ENCODE results near the gene NUFIP1.

The NUFIP1 gene

GRCh38 chr13:44908712-44909111 is 80.6 kb downstream of the NUFIP1 start:
- TF ChIP-seq FOXM1 (IDR thresholded peaks at IDR 0.05; ENCODE audit: borderline replicate concordance) (no peak), TARDBP (IDR thresholded peaks at IDR 0.05) (no peak), HDGF (IDR thresholded peaks at IDR 0.05; ENCODE audit: borderline replicate concordance) (no peak), LEF1 (IDR thresholded peaks at IDR 0.05; ENCODE audit: borderline replicate concordance) (no peak), ZNF384 (IDR thresholded peaks at IDR 0.05) (no peak), SP1 (IDR thresholded peaks at IDR 0.05) (no peak), CTBP1 (IDR thresholded peaks at IDR 0.05; ENCODE audit: borderline replicate concordance) (no peak), FOXK2 (IDR thresholded peaks at IDR 0.05) (no peak)

GRCh38 chr13:44908266-44908665 is 81.0 kb downstream of the NUFIP1 start:
- CTCF ChIA-PET: no interaction called here
- no peak for DNase-seq (ENCODE audit: extremely low spot score)
- TF ChIP-seq ARNT (IDR thresholded peaks at IDR 0.05): no peak
- no peak for TF ChIP-seq FOXK2 (IDR thresholded peaks at IDR 0.05)
- TF ChIP-seq FOXA1 (IDR thresholded peaks at IDR 0.05): no peak
- TF ChIP-seq L3MBTL2 (conservative IDR thresholded peaks at IDR 0.05): no peak
- no peak for TF ChIP-seq BHLHE40 (IDR thresholded peaks at IDR 0.05; ENCODE audit: borderline replicate concordance)
- TF ChIP-seq SUZ12 (IDR thresholded peaks at IDR 0.05): no peak
- no peak for TF ChIP-seq HDGF (IDR thresholded peaks at IDR 0.05; ENCODE audit: borderline replicate concordance)
- TF ChIP-seq ELF4 (IDR thresholded peaks at IDR 0.05): no peak
- no peak for TF ChIP-seq FOXM1 (IDR thresholded peaks at IDR 0.05; ENCODE audit: borderline replicate concordance)
- POLR2A ChIA-PET: interaction anchor here (1.4 kb wide), 1 partner anchor 9 kb away, joined by 4 read pairs; no protein-coding TSS in a partner anchor

More at GRCh38 chr13:44908712-44909111, 80.6 kb downstream of the NUFIP1 start:
- no peak for DNase-seq (ENCODE audit: extremely low spot score)
- POLR2A ChIA-PET: interaction anchor here (1.4 kb wide), 1 partner anchor 9 kb away, joined by 4 read pairs; no protein-coding TSS in a partner anchor
- CTCF ChIA-PET: no interaction called here

- ChIA-PET POLR2A (interaction anchor here (0.9 kb wide), 1 partner anchor 8 kb away, joined by 3 read pairs; no protein-coding TSS in a partner anchor), CTCF (interaction anchor here (1.2 kb wide), 1 partner anchor 66 kb away, joined by 3 read pairs; no protein-coding TSS in a partner anchor)
- DNase-seq (ENCODE audit: extremely low spot score): no peak
- no peak for TF ChIP-seq ARNT (IDR thresholded peaks at IDR 0.05)
Observed at GRCh38 chr13:44906713-44907112, 82.6 kb downstream of the NUFIP1 start.

- no peak for DNase-seq (ENCODE audit: extremely low spot score)
- POLR2A ChIA-PET: interaction anchor here (0.9 kb wide), 1 partner anchor 9 kb away, joined by 3 read pairs; no protein-coding TSS in a partner anchor
- CTCF ChIA-PET: interaction anchor here (1.2 kb wide), 1 partner anchor 67 kb away, joined by 3 read pairs; no protein-coding TSS in a partner anchor
- no peak for TF ChIP-seq ZNF384 (IDR thresholded peaks at IDR 0.05)
- no peak for TF ChIP-seq HDGF (IDR thresholded peaks at IDR 0.05; ENCODE audit: borderline replicate concordance)
- TF ChIP-seq BHLHE40 (IDR thresholded peaks at IDR 0.05; ENCODE audit: borderline replicate concordance): no peak
- no peak for TF ChIP-seq SP1 (IDR thresholded peaks at IDR 0.05)
- TF ChIP-seq FOXK2 (IDR thresholded peaks at IDR 0.05): no peak
- no peak for TF ChIP-seq SUZ12 (IDR thresholded peaks at IDR 0.05)
- no peak for TF ChIP-seq ELF4 (IDR thresholded peaks at IDR 0.05)
- no peak for TF ChIP-seq FOXM1 (IDR thresholded peaks at IDR 0.05; ENCODE audit: borderline replicate concordance)
Observed at GRCh38 chr13:44906230-44906629, 83.0 kb downstream of the NUFIP1 start.

- no peak for DNase-seq (ENCODE audit: extremely low spot score)
- CTCF ChIA-PET: no interaction called here
- POLR2A ChIA-PET: no interaction called here
- TF ChIP-seq HDGF (IDR thresholded peaks at IDR 0.05; ENCODE audit: borderline replicate concordance) (no peak), FOXM1 (IDR thresholded peaks at IDR 0.05; ENCODE audit: borderline replicate concordance) (no peak), SUZ12 (IDR thresholded peaks at IDR 0.05) (no peak), TARDBP (IDR thresholded peaks at IDR 0.05) (no peak), ARNT (IDR thresholded peaks at IDR 0.05) (no peak), ELF4 (IDR thresholded peaks at IDR 0.05) (no peak), CTBP1 (IDR thresholded peaks at IDR 0.05; ENCODE audit: borderline replicate concordance) (no peak), NFRKB (IDR thresholded peaks at IDR 0.05) (no peak), SP1 (IDR thresholded peaks at IDR 0.05) (no peak), BHLHE40 (IDR thresholded peaks at IDR 0.05; ENCODE audit: borderline replicate concordance) (no peak), PKNOX1 (IDR thresholded peaks at IDR 0.05) (no peak), FOXA1 (IDR thresholded peaks at IDR 0.05) (no peak)
Observed at GRCh38 chr13:44905556-44905955, 83.7 kb downstream of the NUFIP1 start.

GRCh38 chr13:44904967-44905366 is 84.3 kb downstream of the NUFIP1 start:
- ChIA-PET CTCF (no interaction called here), POLR2A (no interaction called here)
- no peak for DNase-seq (ENCODE audit: extremely low spot score)
- no peak for TF ChIP-seq CTBP1 (IDR thresholded peaks at IDR 0.05; ENCODE audit: borderline replicate concordance)
- TF ChIP-seq FOXK2 (IDR thresholded peaks at IDR 0.05): no peak
- no peak for TF ChIP-seq ELF4 (IDR thresholded peaks at IDR 0.05)
- TF ChIP-seq ARNT (IDR thresholded peaks at IDR 0.05): no peak
- no peak for TF ChIP-seq L3MBTL2 (conservative IDR thresholded peaks at IDR 0.05)
- TF ChIP-seq ZNF384 (IDR thresholded peaks at IDR 0.05): no peak
- TF ChIP-seq HDGF (IDR thresholded peaks at IDR 0.05; ENCODE audit: borderline replicate concordance): no peak
- no peak for TF ChIP-seq NFRKB (IDR thresholded peaks at IDR 0.05)
- no peak for TF ChIP-seq BHLHE40 (IDR thresholded peaks at IDR 0.05; ENCODE audit: borderline replicate concordance)
- TF ChIP-seq PKNOX1 (IDR thresholded peaks at IDR 0.05): no peak
- no peak for TF ChIP-seq FOXM1 (IDR thresholded peaks at IDR 0.05; ENCODE audit: borderline replicate concordance)
- TF ChIP-seq FOXA1 (IDR thresholded peaks at IDR 0.05): no peak
- no peak for TF ChIP-seq SUZ12 (IDR thresholded peaks at IDR 0.05)
- TF ChIP-seq LEF1 (IDR thresholded peaks at IDR 0.05; ENCODE audit: borderline replicate concordance): no peak

- CTCF ChIA-PET: no interaction called here
- no peak for DNase-seq (ENCODE audit: extremely low spot score)
- POLR2A ChIA-PET: no interaction called here
- TF ChIP-seq L3MBTL2 (conservative IDR thresholded peaks at IDR 0.05): no peak
- no peak for TF ChIP-seq PKNOX1 (IDR thresholded peaks at IDR 0.05)
- TF ChIP-seq LEF1 (IDR thresholded peaks at IDR 0.05; ENCODE audit: borderline replicate concordance): no peak
- TF ChIP-seq BHLHE40 (IDR thresholded peaks at IDR 0.05; ENCODE audit: borderline replicate concordance): no peak
- no peak for TF ChIP-seq ZNF384 (IDR thresholded peaks at IDR 0.05)
- TF ChIP-seq CTBP1 (IDR thresholded peaks at IDR 0.05; ENCODE audit: borderline replicate concordance): no peak
- no peak for TF ChIP-seq FOXM1 (IDR thresholded peaks at IDR 0.05; ENCODE audit: borderline replicate concordance)
- TF ChIP-seq NFRKB (IDR thresholded peaks at IDR 0.05): no peak
- TF ChIP-seq ELF4 (IDR thresholded peaks at IDR 0.05): no peak
- no peak for TF ChIP-seq SUZ12 (IDR thresholded peaks at IDR 0.05)
- TF ChIP-seq SP1 (IDR thresholded peaks at IDR 0.05): no peak
- no peak for TF ChIP-seq TARDBP (IDR thresholded peaks at IDR 0.05)
- TF ChIP-seq HDGF (IDR thresholded peaks at IDR 0.05; ENCODE audit: borderline replicate concordance): no peak
- TF ChIP-seq FOXK2 (IDR thresholded peaks at IDR 0.05): no peak
- no peak for TF ChIP-seq ARNT (IDR thresholded peaks at IDR 0.05)
- no peak for TF ChIP-seq FOXA1 (IDR thresholded peaks at IDR 0.05)
Observed at GRCh38 chr13:44903574-44903985, 85.7 kb downstream of the NUFIP1 start.
